ENCODE data around the gene PPP1R14C. TPM values are rescaled to one million over a fixed set of nuclear protein-coding genes. Genes with fewer than 3 reads are reported as not detected.

Gene PPP1R14C
- total and polyA plus RNA-seq, 2 experiments from 2014 or later = 2.1 to 5.2 TPM

GRCh38 chr6:150199241-150199640 is 56.4 kb downstream of the PPP1R14C start:
- Histone ChIP-seq H3K27ac (no peak overlapping the region), H3K36me3 (replicated peaks; ENCODE audit: insufficient read depth, low read depth) (no peaks in the 10 kb centered on the region), H3K27me3 (no peaks in the 10 kb centered on the region), H3K79me2 (no peaks in the 10 kb centered on the region), H4K20me1 (ENCODE audit: insufficient read depth, poor library complexity, severe bottlenecking) (no peaks in the 10 kb centered on the region), H3K4me1 (ENCODE audit: insufficient read depth) (peaks cover 30% of the 10 kb centered on the region), H3K4me2 (no peak overlapping the region), H2AFZ (no peak overlapping the region), H3K9me3 (ENCODE audit: low read depth) (no peaks in the 10 kb centered on the region), H3K9me2 (replicated peaks; ENCODE audit: insufficient read depth) (no peaks in the 10 kb centered on the region), H3K4me3 (no peak overlapping the region)
- no peak for TF ChIP-seq CTCF (IDR thresholded peaks at IDR 0.05; ENCODE audit: poor library complexity)
- WGBS (ENCODE audit: low lambda C conversion rate, missing lambda C conversion rate) = 94% methylated on average over 2 of the region's 2 CpGs
- no peak for DNase-seq (ENCODE audit: low spot score)

GRCh38 chr6:150200428-150201100 is 57.7 kb downstream of the PPP1R14C start:
- no peak for DNase-seq (ENCODE audit: low spot score)
- H3K27ac ChIP-seq = peak overlapping the region; percentile 76
- H3K4me1 ChIP-seq (ENCODE audit: insufficient read depth) = peaks cover 29% of the 10 kb centered on the region
- no peaks in the 10 kb centered on the region for H3K79me2 ChIP-seq
- H3K4me2 ChIP-seq = no peak overlapping the region
- no peaks in the 10 kb centered on the region for H4K20me1 ChIP-seq (ENCODE audit: insufficient read depth, poor library complexity, severe bottlenecking)
- no peaks in the 10 kb centered on the region for H3K27me3 ChIP-seq
- WGBS (ENCODE audit: low lambda C conversion rate, missing lambda C conversion rate) = 76% methylated on average over 6 of the region's 6 CpGs
- no peak for TF ChIP-seq EZH2 (IDR thresholded peaks at IDR 0.05; ENCODE audit: borderline replicate concordance)
- no peak for TF ChIP-seq CTCF (IDR thresholded peaks at IDR 0.05; ENCODE audit: poor library complexity)
- no peak for TF ChIP-seq EZH2phosphoT487 (IDR thresholded peaks at IDR 0.05; ENCODE audit: low read depth, severe bottlenecking, unreplicated experiment)
- H3K9me2 ChIP-seq (replicated peaks; ENCODE audit: insufficient read depth) = no peaks in the 10 kb centered on the region
- no peaks in the 10 kb centered on the region for H3K36me3 ChIP-seq (replicated peaks; ENCODE audit: insufficient read depth, low read depth)
- H3K4me3 ChIP-seq = no peak overlapping the region
- H2AFZ ChIP-seq = no peak overlapping the region
- no peaks in the 10 kb centered on the region for H3K9me3 ChIP-seq (ENCODE audit: low read depth)

DNA sequence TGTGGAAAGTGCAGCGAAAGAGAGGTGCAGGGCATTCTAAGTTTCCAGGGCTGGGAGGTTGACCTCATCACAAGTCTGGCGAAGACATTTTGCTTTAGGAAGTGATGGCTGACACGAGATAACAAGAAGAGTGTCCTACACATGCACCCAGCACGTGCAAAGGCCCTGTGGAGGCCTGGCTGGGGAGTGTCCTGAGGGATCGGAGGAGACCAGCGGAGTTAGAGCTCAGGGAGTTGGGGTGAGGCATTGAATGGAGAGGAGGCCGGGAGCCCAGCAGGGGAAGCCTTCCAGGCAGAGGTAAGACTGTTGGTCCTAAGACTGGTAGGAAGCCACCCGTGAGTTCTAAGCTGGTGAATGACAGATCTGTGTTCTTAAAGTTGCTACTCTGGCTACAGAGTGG is 58.4 kb downstream of the PPP1R14C start:
- Histone ChIP-seq H3K4me3 (no peak overlapping the region), H3K79me2 (no peaks in the 10 kb centered on the region), H3K4me2 (no peak overlapping the region), H3K4me1 (ENCODE audit: insufficient read depth) (peaks cover 27% of the 10 kb centered on the region), H3K9me2 (replicated peaks; ENCODE audit: insufficient read depth) (no peaks in the 10 kb centered on the region), H3K9me3 (ENCODE audit: low read depth) (no peaks in the 10 kb centered on the region), H3K27ac (peak overlapping the region; percentile 76), H4K20me1 (ENCODE audit: insufficient read depth, poor library complexity, severe bottlenecking) (no peaks in the 10 kb centered on the region), H3K36me3 (replicated peaks; ENCODE audit: insufficient read depth, low read depth) (no peaks in the 10 kb centered on the region), H3K27me3 (no peaks in the 10 kb centered on the region), H2AFZ (no peak overlapping the region)
- DNase-seq (ENCODE audit: low spot score) = no peak
- WGBS (ENCODE audit: low lambda C conversion rate, missing lambda C conversion rate) = 81% methylated on average over 8 of the region's 8 CpGs
- TF ChIP-seq CTCF (IDR thresholded peaks at IDR 0.05; ENCODE audit: poor library complexity) (no peak), EZH2 (IDR thresholded peaks at IDR 0.05; ENCODE audit: borderline replicate concordance) (no peak), EZH2phosphoT487 (IDR thresholded peaks at IDR 0.05; ENCODE audit: low read depth, severe bottlenecking, unreplicated experiment) (no peak)
